ENCODE data around the gene RNASE9.
A peak's percentile ranks its signal among the peaks of the same experiment; 100 is the strongest.
"Not testable (repeated sequence)": the region's sequence is repeated elsewhere in the genome, so short reads cannot be mapped to it uniquely, and the experiment has no call there.

Gene RNASE9

GRCh38 chr14:20572382-20572990 lies 11.6 kb upstream of the RNASE9 start:
- DNase-seq, result not testable (repeated sequence)

DNA sequence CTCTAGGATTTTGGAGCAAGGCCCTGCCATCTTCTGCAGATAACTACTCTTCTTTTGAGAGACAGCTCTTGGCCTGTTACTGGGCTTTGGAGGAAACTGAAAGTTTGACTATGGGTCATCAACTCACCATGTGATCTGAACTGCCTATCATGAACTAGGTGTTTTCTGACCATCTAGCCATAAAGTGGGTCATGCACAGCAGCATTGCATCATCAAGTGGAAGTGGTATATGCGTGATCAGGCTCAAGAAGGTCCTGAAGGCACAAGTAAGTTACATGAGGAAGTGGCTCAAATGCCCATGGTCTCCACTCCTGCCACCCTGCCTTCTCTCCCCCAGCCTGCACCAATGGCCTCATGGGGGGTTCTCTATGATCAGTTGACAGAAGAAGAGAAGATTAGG lies 9.9 kb upstream of the RNASE9 start:
- DNase-seq, result not testable (repeated sequence)

DNA sequence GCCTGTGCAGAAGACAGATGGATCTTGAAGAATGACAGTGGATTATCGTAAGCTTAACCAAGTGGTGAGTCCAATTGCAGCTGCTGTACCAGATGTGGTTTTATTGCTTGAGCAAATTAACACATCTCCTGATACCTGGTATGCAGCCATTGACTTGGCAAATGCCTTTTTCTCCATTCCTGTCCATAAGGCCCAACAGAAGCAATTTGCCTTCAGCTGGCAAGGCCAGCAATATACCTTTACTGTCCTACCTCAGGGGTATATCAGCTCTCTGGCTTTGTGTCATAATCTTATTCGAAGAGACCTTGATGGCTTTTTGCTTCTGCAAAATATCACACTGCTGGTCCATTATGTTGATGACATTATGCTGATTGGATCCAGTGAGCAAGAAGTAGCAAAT lies 9.0 kb upstream of the RNASE9 start:
- not testable (repeated sequence) for DNase-seq

- no peak for DNase-seq
These were observed 8.2 kb upstream of the RNASE9 start for GRCh38 chr14:20569066-20569465.

- DNase-seq, result no peak
These were observed 7.5 kb upstream of the RNASE9 start for GRCh38 chr14:20568393-20568792.

- DNase-seq, result not testable (repeated sequence)
These were observed 6.4 kb upstream of the RNASE9 start for GRCh38 chr14:20567199-20567598.

- DNase-seq, result no peak
These were observed 3.7 kb upstream of the RNASE9 start for GRCh38 chr14:20564501-20564997.

- no peak for DNase-seq
These were observed 3.1 kb upstream of the RNASE9 start for GRCh38 chr14:20563971-20564370.

DNA sequence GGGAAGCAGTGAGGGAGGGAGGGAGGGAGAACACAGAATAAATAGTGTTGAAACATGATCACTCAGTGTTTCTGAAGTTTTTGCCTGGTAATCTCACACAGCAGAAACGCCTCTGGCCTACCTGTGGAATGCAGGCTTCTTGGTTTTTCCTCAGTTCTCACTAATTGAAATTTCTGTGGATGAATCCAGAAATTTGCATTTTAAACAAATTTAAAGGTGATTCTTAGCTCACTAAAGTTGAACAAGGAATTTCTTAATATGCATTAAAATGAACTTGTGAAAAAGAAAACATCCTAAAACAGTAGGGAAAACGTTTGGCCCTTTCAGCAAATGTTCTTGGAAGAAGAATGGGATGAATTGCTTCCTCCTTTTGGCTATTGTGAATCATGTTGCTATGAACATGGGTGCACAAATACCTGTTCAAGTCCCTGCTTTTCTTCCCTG lies 1.4 kb downstream of the RNASE9 start:
- DNase-seq, result no peak

DNA sequence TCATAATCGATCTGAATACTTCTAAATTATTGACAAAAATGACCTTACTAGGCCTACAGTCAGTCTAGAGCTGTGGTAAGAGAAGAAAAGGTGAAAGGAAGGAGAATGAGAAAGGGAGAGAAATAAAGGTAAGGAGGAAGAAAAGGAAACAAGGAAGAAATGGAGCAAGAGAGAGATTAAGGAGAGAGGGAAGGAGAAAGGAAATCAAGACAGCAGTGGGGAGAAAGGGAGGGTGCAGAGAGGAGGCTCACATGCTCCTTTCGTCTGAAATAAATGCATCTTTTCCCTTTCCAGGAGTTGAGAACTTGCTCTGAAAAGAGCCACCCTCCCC lies 3.7 kb downstream of the RNASE9 start:
- no peak for DNase-seq

DNA sequence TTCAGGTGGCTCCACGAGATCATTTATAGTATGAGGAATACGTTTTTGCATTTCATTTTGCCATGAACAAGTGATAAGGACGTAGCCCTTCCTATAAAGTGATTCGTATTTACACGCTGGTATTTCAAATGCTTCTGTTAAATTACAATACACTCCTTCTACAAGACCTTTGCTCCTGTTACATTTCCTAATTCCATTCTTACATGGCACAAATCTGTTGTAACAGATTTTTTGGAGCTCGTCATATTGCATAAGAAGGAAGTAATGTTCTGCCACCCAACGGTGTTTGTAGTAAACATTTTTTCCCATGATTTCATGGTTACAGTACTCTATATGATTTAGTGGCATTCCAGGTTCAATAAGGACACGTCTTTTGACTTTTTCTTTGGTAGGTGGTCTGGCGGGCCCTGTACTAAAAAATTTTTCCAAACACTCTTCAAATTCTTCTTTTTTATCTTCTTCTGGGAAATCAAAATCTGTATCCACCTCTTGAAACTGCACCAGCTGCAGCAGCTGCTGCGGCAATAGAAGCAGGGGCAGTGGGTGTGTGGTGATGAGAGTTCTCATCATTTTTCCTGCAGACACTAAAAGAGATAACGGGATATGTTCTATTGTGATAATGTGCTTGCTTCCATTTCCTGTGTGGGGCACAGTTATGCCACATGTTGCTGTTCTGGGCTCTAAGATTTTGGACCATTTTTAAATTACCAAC lies 4.2 kb downstream of the RNASE9 start:
- no peak for DNase-seq

- DNase-seq, result no peak
These were observed 5.0 kb downstream of the RNASE9 start for GRCh38 chr14:20555845-20556244.

GRCh38 chr14:20553024-20553423 lies 7.8 kb downstream of the RNASE9 start:
- no peak for DNase-seq

GRCh38 chr14:20551606-20552005 lies 9.2 kb downstream of the RNASE9 start:
- DNase-seq, result no peak

GRCh38 chr14:20550926-20551325 lies 9.9 kb downstream of the RNASE9 start:
- no peak for DNase-seq

- DNase-seq, result no peak
These were observed 12.3 kb downstream of the RNASE9 start for GRCh38 chr14:20548414-20549158.

- DNase-seq, result no peak
These were observed 14.0 kb downstream of the RNASE9 start for GRCh38 chr14:20546877-20547276.

DNA sequence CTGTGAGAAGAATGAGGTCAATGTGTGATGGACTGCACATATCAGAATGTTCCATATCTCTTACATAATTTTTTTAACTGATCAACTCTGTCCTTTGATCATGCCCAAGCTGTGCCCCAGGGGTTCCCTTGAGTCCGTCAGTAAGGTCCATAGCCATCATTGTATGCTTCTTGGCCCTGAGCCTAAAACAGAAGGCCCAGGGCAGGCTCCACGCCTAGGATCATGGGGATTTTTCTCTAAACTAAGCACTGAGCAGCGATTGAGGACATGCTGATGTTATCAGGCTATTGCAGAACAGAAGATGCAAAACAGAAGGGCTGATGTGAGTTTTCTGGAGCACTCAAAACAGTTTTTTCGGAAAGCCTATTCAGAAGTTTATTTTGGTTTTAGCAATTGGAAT lies 20.9 kb downstream of the RNASE9 start:
- DNase-seq, result no peak

DNA sequence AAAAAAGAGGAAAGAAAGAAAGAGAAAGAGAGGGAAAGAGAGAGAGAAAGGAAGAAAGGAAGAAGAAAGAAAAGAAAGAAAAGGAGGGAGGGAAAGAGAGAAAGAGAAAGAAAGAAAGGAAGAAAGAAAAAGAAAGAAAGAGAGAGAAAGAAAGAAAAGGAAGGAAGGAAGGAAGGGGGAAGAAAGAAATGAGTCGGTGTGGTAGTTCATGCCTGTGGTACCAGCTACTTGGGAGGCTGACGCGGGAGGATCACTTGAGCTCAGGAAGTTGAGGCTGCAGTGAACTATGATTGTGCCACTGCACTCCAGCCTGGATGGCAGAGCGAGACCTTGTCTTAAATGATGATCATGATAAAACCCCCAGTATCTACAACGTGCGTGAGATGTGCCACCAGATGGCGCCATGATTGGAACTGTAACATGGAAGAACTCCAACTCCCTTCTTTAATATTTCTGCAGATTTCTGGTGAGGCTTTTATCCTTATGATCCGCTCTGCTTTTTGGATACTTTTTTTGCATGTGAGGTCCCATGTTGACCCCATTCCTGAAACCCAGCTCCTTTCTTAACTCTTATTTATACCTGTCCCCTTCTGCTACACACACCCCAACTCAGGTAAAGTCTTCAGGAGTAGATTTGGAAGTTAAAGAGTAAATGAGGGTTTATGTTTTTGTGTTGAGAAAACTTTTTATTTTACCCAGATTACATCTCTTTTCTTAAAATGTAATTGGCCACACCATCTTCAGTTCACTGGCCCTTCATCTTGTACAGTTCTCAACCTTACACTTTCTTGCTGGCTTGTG lies 29.9 kb downstream of the RNASE9 start:
- peak; percentile 61 for DNase-seq

GRCh38 chr14:20529806-20530205 lies 31.0 kb downstream of the RNASE9 start:
- DNase-seq, result no peak

DNA sequence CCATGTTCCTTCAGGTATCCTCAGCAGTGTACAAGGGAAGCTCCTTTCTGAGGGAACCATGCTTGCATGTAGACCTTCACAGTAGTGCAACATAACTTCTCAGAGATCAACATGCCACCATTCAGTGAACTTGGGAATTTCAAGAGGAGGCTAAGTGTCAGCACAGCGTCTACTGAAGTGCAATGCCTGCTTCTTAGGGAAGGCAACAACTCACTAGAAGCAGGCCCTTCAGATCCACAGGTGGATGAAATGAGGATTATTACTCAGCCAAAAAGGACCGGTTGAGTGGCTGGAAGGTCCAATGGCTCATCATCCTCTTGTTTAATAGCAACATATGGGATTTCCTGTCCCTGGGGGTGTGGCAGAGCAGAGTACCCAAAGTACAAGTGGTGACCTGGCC lies 36.8 kb downstream of the RNASE9 start:
- DNase-seq, result no peak

- DNase-seq, result no peak
These were observed 38.5 kb downstream of the RNASE9 start for GRCh38 chr14:20522332-20522731.

- DNase-seq, result peak; percentile 6
These were observed 43.9 kb downstream of the RNASE9 start for GRCh38 chr14:20516921-20517320.

Measured in fibroblast of skin of right biceps (primary cell).